ENCODE data around the gene LMBR1.

DNA sequence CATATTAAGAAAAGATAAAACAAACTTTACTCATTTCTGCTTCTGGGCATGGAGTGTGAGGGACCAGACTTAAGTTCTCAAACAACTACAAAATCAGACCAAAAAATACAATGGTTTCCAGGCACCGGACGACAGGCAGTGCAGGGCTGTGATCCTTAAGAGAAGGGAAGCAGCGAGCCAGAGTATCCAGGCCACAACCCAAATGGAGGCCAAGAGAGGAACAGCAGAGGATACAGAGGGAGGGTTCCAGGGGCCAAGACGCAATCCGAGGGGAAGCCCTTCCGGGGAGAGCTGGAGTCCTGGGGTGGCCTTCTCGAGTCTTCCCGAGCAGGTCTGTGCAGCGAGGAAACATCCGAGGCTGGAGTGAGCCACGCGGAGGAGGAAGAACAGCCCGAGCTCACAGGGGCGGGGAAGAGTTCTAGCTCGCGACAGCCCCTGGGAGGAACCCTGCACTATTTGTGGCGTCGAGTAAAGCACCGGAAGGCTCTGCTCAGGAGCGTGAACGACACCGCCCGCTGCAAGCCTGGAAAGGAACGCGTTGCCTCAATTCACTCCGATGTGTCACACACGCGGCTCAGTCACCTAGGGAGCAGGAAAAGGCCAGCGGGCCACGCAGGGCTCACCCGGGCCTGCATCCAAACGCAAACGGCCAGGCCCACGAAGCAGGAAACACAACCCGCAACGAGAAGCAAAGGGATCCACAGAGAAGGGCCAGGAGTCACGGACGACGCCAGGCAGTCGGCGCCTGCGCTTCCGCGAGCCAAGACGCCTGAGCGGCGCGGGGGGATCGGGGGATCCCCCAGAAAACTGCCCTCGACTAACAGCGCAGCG lies 253.3 kb downstream of the LMBR1 start:
- TF ChIP-seq, protein P1, sequence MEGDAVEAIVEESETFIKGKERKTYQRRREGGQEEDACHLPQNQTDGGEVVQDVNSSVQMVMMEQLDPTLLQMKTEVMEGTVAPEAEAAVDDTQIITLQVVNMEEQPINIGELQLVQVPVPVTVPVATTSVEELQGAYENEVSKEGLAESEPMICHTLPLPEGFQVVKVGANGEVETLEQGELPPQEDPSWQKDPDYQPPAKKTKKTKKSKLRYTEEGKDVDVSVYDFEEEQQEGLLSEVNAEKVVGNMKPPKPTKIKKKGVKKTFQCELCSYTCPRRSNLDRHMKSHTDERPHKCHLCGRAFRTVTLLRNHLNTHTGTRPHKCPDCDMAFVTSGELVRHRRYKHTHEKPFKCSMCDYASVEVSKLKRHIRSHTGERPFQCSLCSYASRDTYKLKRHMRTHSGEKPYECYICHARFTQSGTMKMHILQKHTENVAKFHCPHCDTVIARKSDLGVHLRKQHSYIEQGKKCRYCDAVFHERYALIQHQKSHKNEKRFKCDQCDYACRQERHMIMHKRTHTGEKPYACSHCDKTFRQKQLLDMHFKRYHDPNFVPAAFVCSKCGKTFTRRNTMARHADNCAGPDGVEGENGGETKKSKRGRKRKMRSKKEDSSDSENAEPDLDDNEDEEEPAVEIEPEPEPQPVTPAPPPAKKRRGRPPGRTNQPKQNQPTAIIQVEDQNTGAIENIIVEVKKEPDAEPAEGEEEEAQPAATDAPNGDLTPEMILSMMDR (IDR thresholded peaks at IDR 0.05; ENCODE audit: poor library complexity) = no peak
- TF ChIP-seq EZH2phosphoT487 (IDR thresholded peaks at IDR 0.05; ENCODE audit: low read depth, severe bottlenecking, unreplicated experiment) (no peak), EZH2 (IDR thresholded peaks at IDR 0.05; ENCODE audit: borderline replicate concordance) (no peak)
